Mucosa of descending colon (tissue), 3 donors: ENCODE results near the gene TMEM108. TPM values are rescaled to one million over a fixed set of nuclear protein-coding genes. Genes with fewer than 3 reads are reported as not detected.

Source experiments
- ATAC-seq: fragments of 200-7000 bp; cut with Tn5 transposase; one replicate; pipeline ENCODE4 v1.9.1; 2020; ENCODE audit warnings: mild to moderate bottlenecking, moderate library complexity
- DNase-seq, 3 donors: peaks; one replicate each; pipeline ENCODE4 v3.0.0-alpha.2; 2020
- H3K36me3 ChIP-seq: fragments of 200-600 bp; one replicate; pipeline ENCODE4 v1.8.0; 2021; ENCODE audit warnings: low read depth, mild to moderate bottlenecking
- H3K4me1 ChIP-seq: fragments of 200-600 bp; one replicate; pipeline ENCODE4 v1.8.0; 2021; ENCODE audit warnings: low read depth, mild to moderate bottlenecking
- H3K4me3 ChIP-seq: fragments of 200-600 bp; one replicate; pipeline ENCODE4 v1.8.0; 2021; ENCODE audit warnings: mild to moderate bottlenecking
- H3K9me3 ChIP-seq: fragments of 200-600 bp; one replicate; pipeline ENCODE4 v1.8.0; 2021; ENCODE audit warnings: mild to moderate bottlenecking
- intact Hi-C, 2 donors: fragments of 100-400 bp; cut with DNase I in 1 of 2; cut with micrococcal nuclease in 1 of 2; formaldehyde crosslinking; loops; one replicate each; pipeline versions ENCODE4 v1.11.0 to v1.11.1; 2022; cut with DNase I, micrococcal nuclease
- total RNA-seq, 3 donors: library from RNA; stranded (reverse); fragmentation: NEBNext Ultra II Directional in 2 of 3; extraction: Animal tissue kit (Norgen Biotek cat#: 25700) in 2 of 3; gene quantifications; one replicate each; pipeline versions ENCODE4 v1.2.1 to v1.2.4, GENCODE V29; 2021 to 2023
- TF ChIP-seq, protein P1 (sequence below): fragments of 200-600 bp; IDR thresholded peaks from one replicate; pipeline ENCODE4 v1.8.0; 2022; ENCODE audit warnings: antibody characterized with exemption, mild to moderate bottlenecking
- donor health status: DM: no; HTN: no; CAD: no; lungs with moderate emphysema.
- donor health status: DM: no; HTN: no; CAD: no.
- donor health status: DM: no; HTN: yes; CAD: no.

Gene TMEM108
- total RNA-seq, 3 donors from 2014 or later = 0.72 to 3.4 (median 1.1) TPM

DNA sequence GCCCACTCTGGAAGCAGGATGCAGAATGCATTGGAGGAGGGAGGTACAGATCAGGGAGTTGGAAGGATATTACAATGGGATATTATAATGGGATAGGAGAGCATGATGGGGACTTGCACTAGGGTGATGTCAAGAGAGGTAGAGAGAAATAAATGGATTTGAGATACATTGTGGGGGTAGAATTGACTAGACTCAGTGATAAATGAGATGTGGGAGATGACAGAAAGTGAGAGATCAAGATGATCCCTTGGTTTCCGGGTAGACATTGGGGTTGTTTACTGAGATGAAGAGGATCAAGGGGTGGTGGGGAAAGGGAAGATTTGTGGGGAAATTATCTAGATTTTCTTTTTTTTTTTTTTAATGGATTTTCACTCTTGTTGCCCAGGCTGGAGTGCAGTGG lies 404.3 kb downstream of the TMEM108 start:
- TF ChIP-seq, protein P1, sequence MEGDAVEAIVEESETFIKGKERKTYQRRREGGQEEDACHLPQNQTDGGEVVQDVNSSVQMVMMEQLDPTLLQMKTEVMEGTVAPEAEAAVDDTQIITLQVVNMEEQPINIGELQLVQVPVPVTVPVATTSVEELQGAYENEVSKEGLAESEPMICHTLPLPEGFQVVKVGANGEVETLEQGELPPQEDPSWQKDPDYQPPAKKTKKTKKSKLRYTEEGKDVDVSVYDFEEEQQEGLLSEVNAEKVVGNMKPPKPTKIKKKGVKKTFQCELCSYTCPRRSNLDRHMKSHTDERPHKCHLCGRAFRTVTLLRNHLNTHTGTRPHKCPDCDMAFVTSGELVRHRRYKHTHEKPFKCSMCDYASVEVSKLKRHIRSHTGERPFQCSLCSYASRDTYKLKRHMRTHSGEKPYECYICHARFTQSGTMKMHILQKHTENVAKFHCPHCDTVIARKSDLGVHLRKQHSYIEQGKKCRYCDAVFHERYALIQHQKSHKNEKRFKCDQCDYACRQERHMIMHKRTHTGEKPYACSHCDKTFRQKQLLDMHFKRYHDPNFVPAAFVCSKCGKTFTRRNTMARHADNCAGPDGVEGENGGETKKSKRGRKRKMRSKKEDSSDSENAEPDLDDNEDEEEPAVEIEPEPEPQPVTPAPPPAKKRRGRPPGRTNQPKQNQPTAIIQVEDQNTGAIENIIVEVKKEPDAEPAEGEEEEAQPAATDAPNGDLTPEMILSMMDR = no peak
- intact Hi-C loops = no loop called here
- DNase-seq = no peak
- Histone ChIP-seq H3K9me3 (no peaks in the 10 kb centered on the region), H3K4me3 (no peak overlapping the region), H3K4me1 (no peaks in the 10 kb centered on the region), H3K36me3 (no peaks in the 10 kb centered on the region)
- ATAC-seq = no peak

DNA sequence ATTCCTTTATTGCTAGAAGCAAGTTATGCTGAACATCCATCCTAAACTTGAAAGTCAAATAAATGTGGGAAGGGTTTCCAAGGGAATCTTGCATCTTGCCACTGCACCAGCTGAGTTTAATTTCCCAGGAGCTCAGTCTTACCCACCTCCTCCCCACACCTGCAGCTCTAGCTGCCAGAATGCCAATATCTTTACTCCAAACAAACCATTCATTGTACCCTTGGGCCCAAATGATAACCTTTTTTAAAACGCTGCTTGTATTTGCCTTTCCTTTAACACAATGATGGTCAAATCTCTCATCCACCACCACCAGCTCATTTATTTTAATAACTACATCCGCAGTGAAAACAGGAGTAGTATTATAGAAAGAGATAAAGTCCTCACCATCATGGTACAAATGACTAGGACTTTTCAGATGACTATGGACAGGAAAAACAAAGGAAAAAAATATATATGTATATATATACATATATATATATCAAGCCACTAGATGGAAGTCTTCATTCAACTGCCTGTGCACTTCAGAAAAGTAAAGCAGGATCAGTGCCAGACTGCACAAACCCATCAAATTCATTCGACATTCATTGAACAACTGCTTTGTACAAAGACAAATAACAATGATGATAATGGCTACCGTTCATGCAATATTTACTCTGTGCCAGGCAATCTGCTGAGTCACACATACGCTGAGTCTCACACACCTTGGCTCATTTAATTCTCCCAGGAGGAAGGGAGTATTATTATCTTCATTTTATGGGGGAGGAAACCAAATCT lies 405.6 kb downstream of the TMEM108 start:
- peak; percentile 87 for ATAC-seq
- intact Hi-C loops = no loop called here
- H3K4me3 ChIP-seq = no peak overlapping the region
- no peaks in the 10 kb centered on the region for H3K9me3 ChIP-seq
- H3K4me1 ChIP-seq = no peaks in the 10 kb centered on the region
- TF ChIP-seq, protein P1 = no peak
- DNase-seq = no peak
- no peaks in the 10 kb centered on the region for H3K36me3 ChIP-seq

DNA sequence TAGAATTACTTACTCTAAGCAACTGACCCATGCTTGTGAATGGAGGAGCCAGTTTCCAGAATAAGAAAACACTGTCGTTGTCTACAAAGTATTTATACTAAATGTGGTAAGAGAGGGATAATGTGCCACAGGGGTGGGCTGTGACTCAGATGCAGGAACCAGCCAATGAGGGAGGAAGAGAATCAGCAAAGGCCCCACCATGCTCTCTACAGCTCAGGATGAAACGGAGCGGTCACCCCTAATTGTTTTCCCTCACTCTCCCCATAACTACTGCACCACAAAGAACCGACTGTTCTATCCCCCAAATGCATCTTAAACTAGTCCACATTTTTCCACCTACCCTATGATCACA lies 406.2 kb downstream of the TMEM108 start:
- TF ChIP-seq, protein P1 = no peak
- intact Hi-C loops = no loop called here

DNA sequence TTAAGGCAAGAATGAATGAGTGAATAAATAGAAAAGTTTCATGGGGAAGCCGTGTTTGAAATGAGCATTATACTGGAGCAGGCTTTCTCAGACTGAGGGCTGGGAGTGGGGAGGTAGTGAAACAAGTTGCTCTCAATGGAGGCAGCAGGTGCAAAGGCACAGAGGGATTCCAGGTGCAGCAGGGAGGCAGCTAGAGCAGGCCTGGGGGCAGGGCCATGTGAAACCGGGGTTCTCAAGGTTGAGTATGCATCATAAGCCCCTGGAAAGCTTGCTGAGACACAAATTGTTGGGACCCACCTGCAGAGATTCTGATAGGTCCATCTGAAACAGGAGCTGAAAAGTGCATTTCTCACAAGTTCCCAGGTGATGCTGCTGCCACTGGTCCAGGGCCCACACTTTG lies 406.9 kb downstream of the TMEM108 start:
- ATAC-seq (no peak), DNase-seq (no peak)
- Histone ChIP-seq H3K4me1 (no peaks in the 10 kb centered on the region), H3K36me3 (no peaks in the 10 kb centered on the region), H3K9me3 (no peaks in the 10 kb centered on the region), H3K4me3 (no peak overlapping the region)
- intact Hi-C loops = no loop called here
- TF ChIP-seq, protein P1 = no peak

More for the DNA sequence above, 406.2 kb downstream of the TMEM108 start:
- Histone ChIP-seq H3K4me1 (no peaks in the 10 kb centered on the region), H3K36me3 (no peaks in the 10 kb centered on the region), H3K9me3 (no peaks in the 10 kb centered on the region), H3K4me3 (no peak overlapping the region)
- ATAC-seq = no peak
- DNase-seq = no peak
